Stimulated activated CD4-positive, alpha-beta T cell treated with anti-CD3 and anti-CD28 coated beads, Interleukin-4, amount 100 ng/mL, for 1 hour (primary cell): ENCODE measurements around the gene CACNB4.

Experiments
- DNase-seq: peaks from one replicate; pipeline ENCODE4 v3.0.0-alpha.2; 2020

The CACNB4 gene

DNA sequence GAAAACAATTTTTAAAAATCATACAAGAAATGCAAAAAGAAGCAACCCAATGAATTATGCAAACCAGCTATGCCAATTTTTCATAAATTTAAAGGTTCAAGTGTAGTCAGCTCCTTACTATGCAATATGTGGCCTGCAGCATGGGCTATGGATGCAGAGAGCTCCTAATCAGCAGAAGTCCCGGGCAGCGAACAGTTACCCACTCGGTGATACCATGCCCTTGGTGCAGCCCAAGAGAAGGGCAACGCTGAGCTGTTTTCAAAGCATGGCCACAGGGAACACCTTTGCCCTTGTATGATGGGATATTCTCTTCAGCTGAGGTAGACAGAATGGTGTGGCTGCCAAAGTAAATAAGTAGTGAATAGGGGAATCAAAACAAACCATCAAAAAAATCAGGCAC lies 253.4 kb downstream of the CACNB4 start:
- DNase-seq = no peak

DNA sequence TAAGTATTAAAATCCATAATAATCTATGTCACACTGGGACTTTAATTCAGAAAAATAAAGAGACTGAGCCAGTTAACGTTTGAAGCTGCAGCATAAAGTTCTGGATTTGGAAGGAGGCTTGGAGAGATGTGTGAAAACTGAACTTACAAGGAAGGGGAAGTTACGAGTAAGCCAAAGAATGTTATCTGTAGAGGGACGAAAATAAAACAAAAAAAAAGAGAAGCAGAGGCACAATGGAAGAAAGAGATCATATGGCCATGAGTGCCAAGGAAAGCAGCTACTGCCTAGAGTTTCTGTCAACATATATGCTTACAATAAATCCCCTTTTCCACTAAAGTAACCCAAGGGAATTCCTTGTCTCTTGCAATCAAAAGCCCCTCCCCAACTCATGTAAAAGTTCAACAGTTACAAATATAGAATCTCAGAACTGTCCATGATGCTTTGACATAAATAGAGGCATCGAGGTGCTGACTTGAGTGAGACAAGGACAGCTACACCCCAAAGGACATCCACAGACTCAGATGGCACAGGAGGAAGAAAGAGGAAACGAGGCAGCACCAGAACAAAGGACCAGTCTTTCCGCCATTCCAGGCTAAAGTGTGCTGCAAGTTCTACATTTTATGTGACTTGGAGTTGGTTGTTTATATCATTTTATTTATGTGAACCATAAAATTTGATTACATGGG lies 254.5 kb downstream of the CACNB4 start:
- no peak for DNase-seq

DNA sequence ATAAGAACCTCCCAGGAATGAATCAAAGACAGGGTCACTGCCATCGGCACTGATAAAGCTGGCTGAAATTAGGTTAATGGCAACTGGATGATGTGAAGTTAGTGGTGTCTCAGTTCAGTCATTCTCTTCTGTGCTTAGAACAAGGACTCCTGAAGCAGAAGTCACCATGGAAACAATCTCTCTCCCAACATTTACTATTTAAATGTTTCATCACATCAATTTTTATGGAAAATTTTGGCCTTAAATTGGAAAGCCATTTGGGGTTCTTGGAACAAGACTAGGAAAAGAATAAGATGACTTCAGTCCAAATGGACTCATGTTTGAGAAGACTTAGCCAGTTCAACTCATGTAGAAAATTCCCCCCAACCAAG lies 255.2 kb downstream of the CACNB4 start:
- DNase-seq = no peak

DNA sequence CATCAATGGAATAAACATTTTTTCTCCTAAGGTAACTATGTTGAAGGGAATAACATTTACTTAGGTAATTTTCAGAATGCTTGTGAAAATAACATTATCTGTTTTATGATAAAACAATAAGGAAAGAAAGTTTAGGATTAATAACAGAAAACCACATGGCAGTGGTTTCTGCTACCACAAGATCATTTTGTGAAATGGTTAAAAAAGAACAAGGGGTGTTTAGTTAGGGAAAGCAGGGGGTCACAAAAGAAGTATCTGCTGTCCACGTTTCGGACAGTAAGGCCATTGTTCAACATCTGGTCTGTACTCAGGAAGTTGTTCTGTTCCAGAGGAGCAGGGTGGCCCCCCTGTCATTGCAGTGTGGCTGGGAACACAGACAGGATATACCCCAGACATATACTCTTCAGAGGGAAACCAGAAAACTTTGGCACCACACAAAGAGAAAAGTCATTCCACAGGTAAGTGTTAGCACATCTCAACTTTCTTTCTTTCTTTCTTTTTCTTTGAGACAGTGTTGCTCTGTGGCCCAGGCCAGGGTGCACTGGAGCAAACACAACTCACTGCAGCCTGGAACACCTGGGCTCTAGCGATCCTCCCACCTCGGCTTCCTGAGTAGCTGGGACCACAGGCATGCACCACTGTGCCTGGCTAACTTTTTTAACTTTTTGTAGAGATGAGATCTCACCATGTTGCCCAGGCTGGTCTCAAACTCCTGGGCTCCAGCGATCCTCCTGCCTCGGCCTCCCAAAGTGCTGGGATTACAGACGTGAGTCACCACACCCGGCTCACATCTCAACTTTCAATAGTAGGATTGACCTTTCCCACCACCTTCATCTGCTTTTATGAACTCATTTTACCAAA lies 255.8 kb downstream of the CACNB4 start:
- DNase-seq = no peak

DNA sequence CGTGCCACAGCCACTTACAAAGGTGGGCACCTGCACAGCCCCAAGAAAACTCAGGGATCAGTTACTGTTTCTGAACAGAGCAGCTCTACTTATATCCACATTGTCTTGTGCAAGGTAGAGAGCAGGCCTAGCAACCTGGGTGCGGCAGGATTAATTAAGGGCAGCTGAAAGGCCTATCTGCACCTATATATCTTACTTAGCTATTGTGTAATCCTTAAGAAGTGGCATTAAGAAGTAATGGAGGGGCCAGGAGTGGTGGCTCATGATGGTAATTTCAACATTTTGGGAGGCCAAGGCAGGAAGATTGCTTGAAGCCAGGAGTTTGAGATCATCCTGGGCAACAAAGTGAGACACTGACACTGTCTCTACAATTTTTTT lies 257.8 kb downstream of the CACNB4 start:
- DNase-seq = no peak

DNA sequence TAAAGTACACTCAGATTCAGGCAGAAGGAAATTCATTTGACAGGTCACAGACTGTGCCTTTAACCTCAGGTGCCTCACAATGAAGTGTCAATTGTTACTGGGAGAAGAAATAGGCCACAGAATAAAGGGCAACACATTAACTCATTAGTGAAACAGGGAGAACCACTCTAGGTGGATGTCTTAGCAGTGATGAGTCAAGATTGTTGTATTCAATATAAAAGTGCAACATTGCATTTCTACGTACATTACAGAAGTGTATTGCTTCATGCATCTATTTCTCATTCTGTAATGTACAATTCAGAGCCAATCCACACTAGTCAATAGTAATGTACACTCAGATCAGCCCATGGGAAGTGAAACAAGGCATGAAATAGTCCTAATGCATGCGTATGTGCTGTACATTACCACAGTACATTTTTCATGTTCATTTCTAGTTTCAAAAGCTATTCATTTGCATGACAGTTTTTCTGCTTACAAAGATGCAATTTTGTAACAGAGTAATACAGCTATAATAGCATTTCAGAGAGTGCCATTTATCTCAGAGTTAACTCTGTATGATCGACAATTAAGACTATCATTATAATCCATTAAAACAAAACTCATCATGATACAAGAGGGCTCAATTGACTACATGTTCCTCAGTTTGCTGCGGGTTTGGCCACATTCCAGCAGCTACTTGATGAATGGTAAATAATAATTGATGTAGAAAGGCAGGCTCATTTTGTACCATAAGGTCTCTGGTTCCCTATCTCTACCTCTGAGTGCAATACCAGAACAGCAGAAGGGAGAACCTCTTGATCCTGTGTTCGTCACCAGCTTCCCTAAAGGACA lies 258.4 kb downstream of the CACNB4 start:
- DNase-seq = no peak

DNA sequence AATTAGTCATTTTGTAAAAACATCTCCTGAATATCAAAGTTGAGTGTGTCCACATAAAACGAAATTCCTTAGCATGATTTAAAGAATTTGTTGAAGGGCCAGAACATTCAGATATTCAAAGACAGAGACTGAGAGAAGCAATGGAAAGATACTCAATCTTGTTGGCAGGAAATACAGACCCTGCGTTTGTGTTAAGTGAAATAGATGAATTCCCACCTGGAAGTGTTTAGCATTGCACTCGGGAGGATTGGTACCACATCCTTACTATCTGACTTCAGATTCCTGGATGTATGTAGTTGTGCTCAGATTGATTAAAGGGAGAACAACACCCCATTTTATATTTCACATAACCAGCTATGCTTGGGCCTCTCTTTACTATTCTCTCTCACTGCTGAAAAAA lies 260.9 kb downstream of the CACNB4 start:
- DNase-seq = no peak

DNA sequence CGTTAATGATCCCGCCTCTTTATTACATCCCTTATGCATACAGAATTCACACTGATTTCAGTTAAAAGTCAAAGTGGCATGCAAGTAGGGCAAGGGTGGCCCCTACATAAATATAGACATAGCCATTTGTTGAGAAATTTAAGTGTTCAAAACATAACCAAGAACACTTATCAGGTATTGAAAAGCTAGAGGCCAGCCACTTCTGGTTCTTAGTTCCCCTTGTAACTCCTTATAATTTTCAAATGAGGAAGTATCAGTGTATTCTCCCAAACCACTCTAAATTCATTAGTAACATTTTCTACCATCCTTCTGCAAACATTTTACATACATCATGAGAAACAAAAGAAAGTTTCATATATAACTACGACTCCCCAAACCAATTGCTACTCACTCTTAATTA lies 264.9 kb downstream of the CACNB4 start:
- no peak for DNase-seq

DNA sequence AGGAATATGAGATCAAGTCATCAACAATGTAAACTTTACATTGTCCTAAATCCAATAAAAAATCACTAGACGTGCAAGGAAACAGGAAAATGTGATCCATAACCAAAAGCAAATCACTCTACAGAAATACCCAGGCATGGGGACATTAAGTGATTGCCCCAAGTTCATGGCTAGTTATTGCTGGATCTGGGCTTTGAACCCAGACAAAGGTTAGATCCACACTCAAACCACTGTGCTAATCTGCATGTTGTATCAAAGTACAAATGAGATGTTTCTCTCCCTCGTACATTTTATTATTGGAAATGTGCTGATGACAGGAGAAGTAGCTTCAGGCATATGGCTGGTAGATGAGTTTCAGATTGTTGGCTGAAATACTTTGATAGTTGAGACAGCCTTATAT lies 267.9 kb downstream of the CACNB4 start:
- DNase-seq = no peak

DNA sequence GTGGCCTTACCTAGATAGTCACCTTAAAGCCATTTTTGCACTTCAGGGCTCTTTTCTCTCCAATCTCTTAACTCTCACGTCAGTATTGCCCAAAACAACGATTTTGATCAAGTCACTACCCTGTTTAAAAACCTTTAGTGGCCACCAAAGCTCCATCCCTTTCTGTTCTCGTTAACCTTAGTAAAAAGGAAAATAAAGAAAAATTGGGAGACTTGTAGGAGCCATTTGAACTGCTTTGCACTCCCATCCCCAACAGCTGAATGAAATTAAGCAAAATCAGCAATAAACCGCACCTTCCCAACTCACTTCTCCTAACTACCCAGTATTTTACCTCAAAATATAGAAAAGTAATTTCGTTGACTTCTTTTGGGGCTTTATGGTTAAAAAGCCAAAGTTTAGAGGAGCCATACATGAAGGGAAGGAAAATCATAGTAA lies 269.9 kb downstream of the CACNB4 start:
- DNase-seq = no peak

DNA sequence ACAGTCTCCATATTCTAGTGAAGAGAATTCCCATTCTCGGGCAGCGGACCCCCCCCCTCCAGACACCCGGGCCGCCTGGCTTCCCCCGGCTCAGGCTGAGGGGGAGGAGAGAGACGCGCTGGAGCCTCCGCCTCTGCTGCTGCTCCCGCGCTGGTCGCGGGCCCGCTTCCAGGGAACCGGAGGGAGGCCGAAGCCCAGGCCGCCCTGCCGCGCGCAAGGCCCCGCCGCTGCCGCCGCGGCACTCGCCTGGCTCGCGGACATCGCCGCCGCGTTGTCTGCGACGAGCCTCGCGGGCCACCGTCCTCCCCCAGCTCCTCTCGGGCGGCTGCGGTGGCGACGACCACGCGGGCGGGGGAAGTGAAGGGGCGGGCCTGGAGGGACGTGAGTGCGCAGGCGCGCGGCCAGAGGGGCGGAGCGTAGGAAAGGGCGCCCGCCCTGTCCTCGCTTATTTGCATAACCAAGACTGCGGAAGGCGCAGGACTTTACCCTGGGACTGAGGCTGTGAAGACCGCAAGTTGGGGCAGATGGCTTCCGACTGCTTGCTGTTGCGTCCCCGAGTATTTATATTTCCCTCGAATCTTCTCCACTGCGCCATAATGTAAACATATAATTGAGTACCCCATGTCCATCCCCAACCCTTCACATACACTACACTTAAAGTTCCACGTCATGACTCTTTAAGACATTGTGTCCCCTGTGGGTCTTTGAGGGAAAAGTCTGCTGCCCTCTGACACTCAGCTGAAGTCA lies 270.5 kb downstream of the CACNB4 start, which contains the start of gene ARL5A:
ARL5A (minus strand) TSS at position 279 of the 747 bp plus-strand sequence; CDS start at position 34, 245 bp downstream.
- DNase-seq = peak; percentile 93

DNA sequence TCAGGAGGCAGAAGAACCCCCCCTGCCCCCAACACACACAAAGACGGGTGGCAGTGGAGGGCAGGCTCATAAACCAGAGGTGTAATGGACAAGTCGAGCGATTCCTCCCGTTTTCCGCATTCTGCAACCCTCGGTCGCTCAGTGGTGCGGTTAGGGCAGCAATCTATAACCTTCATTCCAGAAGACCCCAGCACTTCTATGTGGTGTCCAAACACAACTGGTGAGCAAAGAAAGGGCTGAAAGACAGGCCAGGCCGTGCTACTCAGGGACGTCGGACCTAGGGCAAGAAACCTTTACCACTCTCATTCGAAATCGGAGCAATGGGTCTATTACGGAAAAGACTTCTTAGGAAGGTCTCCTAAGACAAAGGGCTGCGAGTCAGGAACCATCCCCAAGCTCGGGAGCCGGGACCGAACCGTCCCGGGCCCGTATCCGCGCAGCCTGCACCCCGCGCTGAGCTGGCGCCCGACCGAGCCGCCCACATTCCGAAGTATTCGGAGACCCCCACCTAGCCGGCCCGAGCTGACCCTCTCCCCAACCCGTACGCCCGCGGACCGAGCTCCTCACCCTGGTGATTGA lies 271.2 kb downstream of the CACNB4 start:
- peak; percentile 10 for DNase-seq

DNA sequence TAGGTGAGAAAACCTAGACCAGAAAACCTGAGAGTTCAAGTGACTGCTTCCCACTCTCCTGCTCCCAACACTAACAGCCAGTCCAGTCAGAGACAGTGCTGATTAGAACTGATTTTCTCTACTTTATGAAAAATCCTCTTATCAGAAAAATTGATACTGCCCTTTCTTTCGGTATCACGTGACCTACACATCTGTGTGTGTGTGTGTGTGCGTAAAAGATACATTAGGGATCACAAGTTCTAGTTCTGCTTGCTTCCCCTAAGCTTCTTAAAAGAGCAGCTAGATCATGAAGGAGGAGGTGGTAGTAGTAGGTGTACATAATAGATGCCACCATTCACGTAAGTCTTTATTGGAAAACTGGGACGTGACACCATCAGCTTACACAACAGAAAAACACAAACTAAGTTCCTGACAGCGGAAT lies 272.1 kb downstream of the CACNB4 start:
- no peak for DNase-seq

DNA sequence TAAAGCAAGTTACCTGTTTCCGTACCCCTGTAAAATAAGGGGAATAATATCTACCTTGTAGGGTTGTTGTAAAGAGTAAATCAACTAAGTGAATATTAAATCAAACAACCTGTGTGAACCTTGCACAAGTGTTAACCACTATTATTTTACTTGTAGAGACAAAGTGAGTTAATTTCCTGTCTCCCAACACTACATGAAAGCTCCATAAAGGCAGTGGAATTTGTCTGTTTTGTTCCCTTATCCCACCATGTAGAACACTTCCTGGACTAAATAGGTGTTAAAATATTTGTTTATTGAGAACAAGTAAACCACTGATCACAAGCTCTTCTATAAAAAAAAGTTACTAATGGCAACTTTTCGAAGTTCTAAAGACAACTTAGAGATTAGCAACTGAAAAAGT lies 274.0 kb downstream of the CACNB4 start:
- no peak for DNase-seq

DNA sequence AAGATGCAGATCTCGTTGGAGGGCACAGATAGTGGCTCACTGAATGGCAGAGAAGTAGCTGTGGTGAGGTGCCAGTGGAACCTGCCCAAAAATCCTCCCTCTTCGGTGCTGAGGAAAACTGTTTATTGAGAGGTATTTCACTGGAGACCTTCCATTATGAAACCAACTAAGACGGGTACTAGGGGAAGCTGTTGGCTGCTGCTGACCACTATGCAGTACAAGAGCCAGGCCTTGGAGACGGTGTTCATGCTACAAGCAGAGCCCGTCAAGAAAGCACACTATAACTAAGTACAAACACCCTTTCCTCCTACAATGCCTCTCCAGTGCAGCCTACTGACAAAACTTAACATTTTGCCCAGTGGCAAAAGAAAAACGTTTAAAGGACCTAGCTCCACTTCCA lies 275.2 kb downstream of the CACNB4 start:
- DNase-seq = no peak

DNA sequence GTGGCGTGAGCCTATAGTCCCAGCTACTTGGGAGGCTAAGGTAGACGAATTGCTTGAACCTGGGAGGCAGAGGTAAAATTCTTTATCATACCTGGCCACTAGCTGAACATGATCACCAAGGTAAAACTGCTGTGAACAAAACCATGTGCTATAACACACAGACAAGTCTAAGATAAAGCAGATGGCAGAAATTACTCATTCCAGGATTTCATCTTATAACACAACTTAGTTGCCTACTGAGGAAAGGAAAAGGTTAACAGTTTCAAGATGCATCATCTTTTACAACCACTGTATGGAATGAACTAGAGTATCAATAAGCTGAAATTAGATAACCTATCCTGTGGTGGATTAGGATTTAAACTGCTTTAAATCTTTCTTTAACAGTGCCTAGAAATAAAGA lies 278.9 kb downstream of the CACNB4 start:
- no peak for DNase-seq

DNA sequence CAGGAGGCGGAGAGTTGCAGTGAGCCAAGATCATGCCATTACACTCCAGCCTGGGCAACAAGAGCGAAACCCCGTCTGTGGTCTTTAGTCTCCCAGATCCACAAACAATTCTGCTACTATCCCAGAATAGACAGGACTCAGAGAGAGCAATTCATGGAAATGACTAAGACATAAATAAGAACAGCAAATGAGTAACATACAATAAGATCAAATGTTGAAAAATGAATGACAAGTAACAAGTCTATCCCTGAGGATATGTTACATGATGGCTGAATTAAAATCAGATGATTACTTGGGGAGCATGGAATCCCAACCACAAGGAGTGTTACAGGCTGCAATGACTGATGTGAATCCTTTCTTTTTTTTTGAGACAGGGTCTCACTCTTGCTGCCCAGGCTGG lies 280.9 kb downstream of the CACNB4 start:
- DNase-seq = no peak

DNA sequence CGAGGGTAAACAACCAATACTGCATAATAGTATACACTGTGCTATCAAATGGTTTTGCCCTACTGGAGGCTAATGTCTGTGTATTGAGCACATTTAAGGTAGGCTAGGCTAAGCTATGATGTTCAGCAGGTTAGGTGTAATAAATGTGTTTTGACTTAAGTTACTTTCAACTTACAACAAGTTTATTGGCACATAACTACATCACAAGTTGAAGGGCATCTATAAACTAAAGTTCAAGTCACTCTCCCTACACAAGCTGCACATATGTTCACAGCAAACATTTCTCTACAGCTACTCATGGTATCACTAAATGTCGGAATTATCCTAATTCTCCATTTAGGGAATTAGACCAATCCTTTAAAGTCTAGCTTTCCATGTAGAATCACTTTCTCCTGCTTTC lies 282.0 kb downstream of the CACNB4 start:
- no peak for DNase-seq

DNA sequence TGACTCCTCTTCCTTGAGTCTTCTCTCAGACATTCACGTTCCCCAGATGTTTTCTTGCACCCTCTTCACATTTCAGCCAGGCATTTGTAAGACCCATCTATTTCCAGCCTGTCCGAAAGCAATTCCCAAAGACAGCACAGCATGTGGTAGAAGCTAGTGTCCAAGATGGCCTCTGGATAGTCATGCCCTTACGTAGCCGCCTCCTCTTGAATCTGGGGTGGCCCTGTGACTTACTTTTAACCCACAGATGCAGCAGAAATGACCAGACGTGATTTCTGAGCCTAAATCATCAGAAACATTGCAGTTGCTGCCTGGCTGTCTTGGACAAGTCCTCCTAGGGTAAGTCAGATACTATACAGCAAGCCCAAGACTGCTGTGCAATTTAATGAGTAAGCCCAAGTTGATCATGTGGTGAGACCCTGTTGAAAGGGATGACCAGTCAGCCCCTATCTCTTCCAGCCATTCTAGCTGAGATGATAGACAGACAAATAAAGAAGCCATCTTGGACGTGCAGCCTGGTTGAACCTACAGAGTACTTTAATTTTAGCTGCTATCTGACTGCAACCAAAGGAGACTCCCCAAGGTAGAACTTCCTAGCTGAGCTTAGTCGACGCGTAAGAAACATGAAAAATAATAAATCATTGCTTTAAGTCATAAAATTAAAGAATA lies 282.9 kb downstream of the CACNB4 start:
- no peak for DNase-seq

DNA sequence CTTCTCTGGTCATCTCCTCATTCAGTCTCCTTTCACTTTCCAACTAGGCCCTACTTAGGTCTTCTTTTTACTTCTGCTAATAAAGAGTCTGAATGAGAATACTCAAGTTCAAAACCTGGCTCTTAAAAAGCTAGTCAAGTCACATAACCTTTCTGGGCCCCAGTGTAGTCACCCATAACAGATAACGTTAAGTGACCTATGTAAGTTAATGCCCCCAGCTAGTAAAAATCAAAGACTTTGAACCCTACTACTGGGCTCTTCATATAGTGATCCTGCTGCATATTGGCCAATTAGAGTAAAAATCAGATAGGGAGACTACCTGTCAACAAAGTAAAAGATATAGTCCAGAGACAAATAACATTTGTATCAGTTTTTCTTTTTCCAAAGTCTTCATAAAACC lies 288.4 kb downstream of the CACNB4 start:
- DNase-seq = no peak

DNA sequence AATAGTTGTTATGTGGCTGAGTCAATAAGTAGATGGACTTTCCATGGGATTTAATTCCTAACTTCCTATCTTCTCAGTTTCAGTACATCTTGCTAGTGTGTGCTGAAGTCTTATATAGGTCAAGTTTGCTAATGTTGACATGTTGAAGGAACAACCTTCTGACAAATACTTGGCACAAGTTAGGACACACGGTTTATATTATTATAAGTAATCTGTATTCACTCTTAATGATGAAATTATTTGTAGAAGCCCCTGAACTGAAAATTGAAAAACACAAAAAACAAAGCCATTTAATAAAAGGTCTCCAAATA lies 289.8 kb downstream of the CACNB4 start:
- no peak for DNase-seq
